ENCODE data around the gene PTGDS.

DNA sequence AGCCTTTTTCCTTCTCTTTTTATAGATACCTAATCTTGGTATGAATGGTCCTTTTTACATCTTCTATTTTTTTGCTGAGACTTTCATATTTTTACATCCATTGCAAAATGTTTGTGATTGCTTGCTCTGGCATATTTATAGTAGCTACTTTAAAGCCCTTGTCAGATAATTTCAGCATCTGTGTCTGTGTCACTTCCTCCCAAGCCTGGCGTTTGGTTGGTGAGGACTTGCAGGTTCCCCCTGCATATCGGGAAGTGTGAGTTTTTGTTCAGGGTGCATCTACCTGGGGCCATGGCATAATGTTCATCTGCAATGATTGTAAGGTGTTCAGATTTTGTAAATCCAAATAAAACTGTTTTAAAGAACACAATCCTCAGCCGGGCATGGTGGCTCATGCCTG, 41.7 kb upstream of the PTGDS start:
- TF ChIP-seq, protein P1, sequence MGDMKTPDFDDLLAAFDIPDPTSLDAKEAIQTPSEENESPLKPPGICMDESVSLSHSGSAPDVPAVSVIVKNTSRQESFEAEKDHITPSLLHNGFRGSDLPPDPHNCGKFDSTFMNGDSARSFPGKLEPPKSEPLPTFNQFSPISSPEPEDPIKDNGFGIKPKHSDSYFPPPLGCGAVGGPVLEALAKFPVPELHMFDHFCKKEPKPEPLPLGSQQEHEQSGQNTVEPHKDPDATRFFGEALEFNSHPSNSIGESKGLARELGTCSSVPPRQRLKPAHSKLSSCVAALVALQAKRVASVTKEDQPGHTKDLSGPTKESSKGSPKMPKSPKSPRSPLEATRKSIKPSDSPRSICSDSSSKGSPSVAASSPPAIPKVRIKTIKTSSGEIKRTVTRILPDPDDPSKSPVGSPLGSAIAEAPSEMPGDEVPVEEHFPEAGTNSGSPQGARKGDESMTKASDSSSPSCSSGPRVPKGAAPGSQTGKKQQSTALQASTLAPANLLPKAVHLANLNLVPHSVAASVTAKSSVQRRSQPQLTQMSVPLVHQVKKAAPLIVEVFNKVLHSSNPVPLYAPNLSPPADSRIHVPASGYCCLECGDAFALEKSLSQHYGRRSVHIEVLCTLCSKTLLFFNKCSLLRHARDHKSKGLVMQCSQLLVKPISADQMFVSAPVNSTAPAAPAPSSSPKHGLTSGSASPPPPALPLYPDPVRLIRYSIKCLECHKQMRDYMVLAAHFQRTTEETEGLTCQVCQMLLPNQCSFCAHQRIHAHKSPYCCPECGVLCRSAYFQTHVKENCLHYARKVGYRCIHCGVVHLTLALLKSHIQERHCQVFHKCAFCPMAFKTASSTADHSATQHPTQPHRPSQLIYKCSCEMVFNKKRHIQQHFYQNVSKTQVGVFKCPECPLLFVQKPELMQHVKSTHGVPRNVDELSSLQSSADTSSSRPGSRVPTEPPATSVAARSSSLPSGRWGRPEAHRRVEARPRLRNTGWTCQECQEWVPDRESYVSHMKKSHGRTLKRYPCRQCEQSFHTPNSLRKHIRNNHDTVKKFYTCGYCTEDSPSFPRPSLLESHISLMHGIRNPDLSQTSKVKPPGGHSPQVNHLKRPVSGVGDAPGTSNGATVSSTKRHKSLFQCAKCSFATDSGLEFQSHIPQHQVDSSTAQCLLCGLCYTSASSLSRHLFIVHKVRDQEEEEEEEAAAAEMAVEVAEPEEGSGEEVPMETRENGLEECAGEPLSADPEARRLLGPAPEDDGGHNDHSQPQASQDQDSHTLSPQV (IDR thresholded peaks at IDR 0.05): no peak
- TF ChIP-seq DIDO1 (tag; IDR thresholded peaks at IDR 0.05; ENCODE audit: low read depth): no peak
- TF ChIP-seq POLR2A (conservative IDR thresholded peaks at IDR 0.05): no peak
